HepG2 (cell line): Measurements from ENCODE around the gene YWHAE.

ENCODE experiments used
- HDAC6 ChIP-seq: fragments of 200-600 bp; sonication (generic); IDR thresholded peaks from 2 replicates; pipeline ENCODE4 v1.7.0; 2017; ENCODE audit warnings: mild to moderate bottlenecking, antibody characterized with exemption, low read length, low read depth
- SUZ12 ChIP-seq: fragments of 150-350 bp; IDR thresholded peaks from 2 replicates; pipeline ENCODE4 v1.6.1; 2014; ENCODE audit warnings: low read depth, low read length
- YY1 ChIP-seq: IDR thresholded peaks from 2 replicates; pipeline ENCODE4 v1.6.1; 2011; ENCODE audit warnings: low read length, low read depth, moderate library complexity, mild to moderate bottlenecking; ENCODE audit not compliant: insufficient read depth, insufficient replicate concordance
- ZNF431 ChIP-seq: sonication (generic); formaldehyde crosslinking; IDR thresholded peaks from 2 replicates; pipeline ENCODE4 v1.9.0; 2022; ENCODE audit warnings: missing genetic modification reagents, low read depth, mild to moderate bottlenecking, borderline replicate concordance
- TF ChIP-seq, protein P1 (sequence below), 2 experiments: sonication (generic) in 1 of 2; formaldehyde crosslinking in 1 of 2; IDR thresholded peaks; 2 replicates each; pipeline versions ENCODE4 v1.5.1 to v1.6.1; 2011 to 2020; ENCODE audit warnings: borderline replicate concordance in 1 of 2, low read depth in 1 of 2, low read length in 1 of 2, mild to moderate bottlenecking in 1 of 2, missing genetic modification reagents in 1 of 2, moderate library complexity in 1 of 2
- TF ChIP-seq, protein P2 (sequence below): IDR thresholded peaks from 2 replicates; pipeline ENCODE4 v1.6.1; 2012; ENCODE audit warnings: inconsistent platforms
- TF ChIP-seq, protein P3 (sequence below): sonication (generic); formaldehyde crosslinking; IDR thresholded peaks from 2 replicates; pipeline ENCODE4 v1.5.0; 2020; ENCODE audit warnings: mild to moderate bottlenecking, missing genetic modification reagents, moderate library complexity

DNA sequence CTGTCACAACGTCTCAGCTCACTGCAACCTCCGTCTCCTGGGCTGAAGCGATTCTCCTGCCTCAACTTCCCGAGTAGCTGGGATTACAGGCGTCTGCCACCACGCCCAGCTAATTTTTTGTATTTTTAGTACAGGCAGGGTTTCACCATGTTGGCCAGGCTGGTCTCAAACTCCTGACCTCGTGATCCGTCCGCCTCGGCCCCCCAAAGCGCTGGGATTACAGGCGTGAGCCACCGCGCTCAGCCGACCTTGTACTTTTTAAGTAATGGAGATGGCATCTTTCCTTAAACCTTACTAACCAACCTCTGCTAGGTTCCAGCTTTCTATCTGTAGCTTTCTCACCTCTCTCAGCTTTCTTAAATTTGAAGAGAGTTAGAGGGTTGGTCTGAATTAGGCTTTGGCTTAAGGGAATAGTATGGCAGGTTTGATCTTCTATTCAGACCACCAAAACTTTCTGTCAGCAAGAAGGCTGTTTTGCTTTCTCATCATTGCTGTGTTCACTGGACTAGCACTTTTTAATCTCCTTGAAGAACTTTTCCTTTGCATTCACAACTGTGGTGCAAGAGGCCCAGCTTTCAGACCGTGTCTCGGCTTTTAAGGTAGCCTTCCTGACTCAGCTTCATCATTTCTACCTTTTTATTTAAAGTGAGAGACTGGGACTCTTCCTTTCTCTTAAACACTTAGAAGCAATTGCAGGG, 28.0 kb downstream of the YWHAE start:
- TF ChIP-seq YY1 (no peak), ZNF431 (CRISPR knock-in tag) (no peak), SUZ12 (no peak), HDAC6 (no peak)
- TF ChIP-seq, protein P1, sequence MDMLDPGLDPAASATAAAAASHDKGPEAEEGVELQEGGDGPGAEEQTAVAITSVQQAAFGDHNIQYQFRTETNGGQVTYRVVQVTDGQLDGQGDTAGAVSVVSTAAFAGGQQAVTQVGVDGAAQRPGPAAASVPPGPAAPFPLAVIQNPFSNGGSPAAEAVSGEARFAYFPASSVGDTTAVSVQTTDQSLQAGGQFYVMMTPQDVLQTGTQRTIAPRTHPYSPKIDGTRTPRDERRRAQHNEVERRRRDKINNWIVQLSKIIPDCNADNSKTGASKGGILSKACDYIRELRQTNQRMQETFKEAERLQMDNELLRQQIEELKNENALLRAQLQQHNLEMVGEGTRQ (IDR thresholded peaks at IDR 0.05; ENCODE audit: low read depth, low read length), result no peak
- TF ChIP-seq, protein P1 (CRISPR knock-in tag; IDR thresholded peaks at IDR 0.05; ENCODE audit: borderline replicate concordance), result no peak
- TF ChIP-seq, protein P2, sequence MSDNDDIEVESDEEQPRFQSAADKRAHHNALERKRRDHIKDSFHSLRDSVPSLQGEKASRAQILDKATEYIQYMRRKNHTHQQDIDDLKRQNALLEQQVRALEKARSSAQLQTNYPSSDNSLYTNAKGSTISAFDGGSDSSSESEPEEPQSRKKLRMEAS, result no peak
- TF ChIP-seq, protein P3, sequence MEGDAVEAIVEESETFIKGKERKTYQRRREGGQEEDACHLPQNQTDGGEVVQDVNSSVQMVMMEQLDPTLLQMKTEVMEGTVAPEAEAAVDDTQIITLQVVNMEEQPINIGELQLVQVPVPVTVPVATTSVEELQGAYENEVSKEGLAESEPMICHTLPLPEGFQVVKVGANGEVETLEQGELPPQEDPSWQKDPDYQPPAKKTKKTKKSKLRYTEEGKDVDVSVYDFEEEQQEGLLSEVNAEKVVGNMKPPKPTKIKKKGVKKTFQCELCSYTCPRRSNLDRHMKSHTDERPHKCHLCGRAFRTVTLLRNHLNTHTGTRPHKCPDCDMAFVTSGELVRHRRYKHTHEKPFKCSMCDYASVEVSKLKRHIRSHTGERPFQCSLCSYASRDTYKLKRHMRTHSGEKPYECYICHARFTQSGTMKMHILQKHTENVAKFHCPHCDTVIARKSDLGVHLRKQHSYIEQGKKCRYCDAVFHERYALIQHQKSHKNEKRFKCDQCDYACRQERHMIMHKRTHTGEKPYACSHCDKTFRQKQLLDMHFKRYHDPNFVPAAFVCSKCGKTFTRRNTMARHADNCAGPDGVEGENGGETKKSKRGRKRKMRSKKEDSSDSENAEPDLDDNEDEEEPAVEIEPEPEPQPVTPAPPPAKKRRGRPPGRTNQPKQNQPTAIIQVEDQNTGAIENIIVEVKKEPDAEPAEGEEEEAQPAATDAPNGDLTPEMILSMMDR (CRISPR knock-in tag), result no peak
